Measurements from ENCODE around the gene HFE.

DNA sequence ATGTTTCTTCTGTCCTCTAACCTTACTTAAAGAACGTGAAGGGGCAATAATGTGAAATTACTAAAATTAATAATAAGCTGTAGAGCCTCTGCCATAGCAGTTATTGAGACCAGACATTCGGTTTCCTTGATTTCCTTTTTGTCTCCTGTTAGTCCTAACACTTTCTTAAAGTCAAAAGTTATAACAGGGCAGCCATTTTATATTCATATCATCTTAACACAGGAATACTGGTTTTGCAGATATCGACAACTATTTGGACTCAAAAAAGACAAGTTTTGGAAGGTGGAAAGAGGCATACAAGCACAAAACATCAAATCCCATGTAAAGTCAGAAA is 33.5 kb downstream of the HFE start:
- TF ChIP-seq, protein P1, sequence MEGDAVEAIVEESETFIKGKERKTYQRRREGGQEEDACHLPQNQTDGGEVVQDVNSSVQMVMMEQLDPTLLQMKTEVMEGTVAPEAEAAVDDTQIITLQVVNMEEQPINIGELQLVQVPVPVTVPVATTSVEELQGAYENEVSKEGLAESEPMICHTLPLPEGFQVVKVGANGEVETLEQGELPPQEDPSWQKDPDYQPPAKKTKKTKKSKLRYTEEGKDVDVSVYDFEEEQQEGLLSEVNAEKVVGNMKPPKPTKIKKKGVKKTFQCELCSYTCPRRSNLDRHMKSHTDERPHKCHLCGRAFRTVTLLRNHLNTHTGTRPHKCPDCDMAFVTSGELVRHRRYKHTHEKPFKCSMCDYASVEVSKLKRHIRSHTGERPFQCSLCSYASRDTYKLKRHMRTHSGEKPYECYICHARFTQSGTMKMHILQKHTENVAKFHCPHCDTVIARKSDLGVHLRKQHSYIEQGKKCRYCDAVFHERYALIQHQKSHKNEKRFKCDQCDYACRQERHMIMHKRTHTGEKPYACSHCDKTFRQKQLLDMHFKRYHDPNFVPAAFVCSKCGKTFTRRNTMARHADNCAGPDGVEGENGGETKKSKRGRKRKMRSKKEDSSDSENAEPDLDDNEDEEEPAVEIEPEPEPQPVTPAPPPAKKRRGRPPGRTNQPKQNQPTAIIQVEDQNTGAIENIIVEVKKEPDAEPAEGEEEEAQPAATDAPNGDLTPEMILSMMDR (IDR thresholded peaks at IDR 0.05): no peak
- TF ChIP-seq POLR2A (IDR thresholded peaks at IDR 0.05): no peak
